SU-DHL-6 (cell line): ENCODE data around the gene TEX54.
"Not testable (repeated sequence)": the region's sequence is repeated elsewhere in the genome, so short reads cannot be mapped to it uniquely, and the experiment has no call there.

Experiments used
- CTCF ChIP-seq: fragments of 200-600 bp; sonication (generic); IDR thresholded peaks from one replicate; pipeline ENCODE4 v1.5.1; 2017; ENCODE audit warnings: antibody characterized with exemption, mild to moderate bottlenecking, low read length, moderate library complexity; ENCODE audit not compliant: insufficient read depth, poor library complexity, severe bottlenecking
- EZH2phosphoT487 ChIP-seq: fragments of 200-600 bp; sonication (generic), shearing (Covaris generic); conservative IDR thresholded peaks from 2 replicates; pipeline ENCODE4 v1.6.1; 2018; ENCODE audit warnings: mild to moderate bottlenecking, antibody characterized with exemption, low read length, moderate library complexity, mixed read lengths

- not testable (repeated sequence) for TF ChIP-seq CTCF, EZH2phosphoT487
Observed at GRCh38 chr11:62828130-62828529, 4.5 kb downstream of the TEX54 start.
